T-helper 1 cell (primary cell): Measurements from ENCODE around the gene RNASE13.

Experiments
- DNase-seq, 5 donors: peaks; one replicate each; pipeline ENCODE4 v3.0.0-alpha.2; 2012 to 2020
- total RNA-seq, 4 donors: gene quantifications; one replicate each; lab custom pipeline; 2026; lab: John Stamatoyannopoulos, UW

RNASE13 gene
- 0 reads per million in 4 donors for total RNA-seq

DNA sequence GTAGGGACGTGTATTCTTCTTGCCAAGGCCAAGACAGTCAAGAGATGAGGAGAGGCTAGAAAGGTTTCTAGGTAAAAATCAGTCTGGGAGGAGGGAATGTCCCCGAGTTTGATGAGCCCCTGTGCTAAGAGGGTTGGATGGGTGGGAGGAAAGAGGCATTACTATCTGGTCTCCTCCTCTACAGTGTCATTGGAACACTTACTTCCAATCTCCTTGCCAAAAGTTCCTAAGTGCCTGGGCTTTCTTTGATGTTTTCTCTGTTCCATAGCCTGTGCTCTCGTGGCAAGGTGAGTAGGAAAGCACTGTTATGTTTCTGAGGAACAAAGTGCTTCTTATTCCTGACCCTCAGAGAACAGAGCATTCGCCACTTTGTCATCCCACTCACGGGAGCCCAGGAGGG lies at the start of gene RNASE13:
RNASE13 (minus strand) TSS at position 101 of the 400 bp plus-strand sequence. CDS start 519 bp downstream, outside the sequence.
- DNase-seq: no peak

DNA sequence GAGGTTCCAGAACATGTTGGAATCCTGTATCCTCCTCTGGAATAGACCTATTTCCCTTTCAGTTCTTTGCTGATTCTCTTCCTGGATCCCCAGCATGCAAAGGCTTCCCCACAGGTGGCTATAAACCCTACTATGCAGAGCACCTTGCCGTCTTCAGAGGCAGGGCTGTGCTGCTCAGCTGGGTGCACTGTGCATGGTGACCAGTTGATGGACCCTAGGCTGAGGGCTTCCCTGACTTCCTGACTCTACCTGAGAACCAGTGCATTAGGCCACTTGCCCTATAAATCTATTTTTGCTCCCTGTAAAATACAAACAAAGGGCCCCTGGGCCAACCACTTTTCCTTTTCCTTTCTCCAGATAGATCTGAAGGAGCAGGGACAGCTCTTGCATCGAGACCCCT lies 49.8 kb upstream of the RNASE13 start:
- DNase-seq: no peak

- no peak for DNase-seq
Observed at GRCh38 chr14:21083565-21084325, 49.1 kb upstream of the RNASE13 start.

GRCh38 chr14:21081521-21082142 lies 47.0 kb upstream of the RNASE13 start:
- DNase-seq: no peak

- DNase-seq: no peak
Observed at GRCh38 chr14:21078726-21079125, 44.1 kb upstream of the RNASE13 start.

- DNase-seq: no peak
Observed at GRCh38 chr14:21078287-21078686, 43.7 kb upstream of the RNASE13 start.

DNA sequence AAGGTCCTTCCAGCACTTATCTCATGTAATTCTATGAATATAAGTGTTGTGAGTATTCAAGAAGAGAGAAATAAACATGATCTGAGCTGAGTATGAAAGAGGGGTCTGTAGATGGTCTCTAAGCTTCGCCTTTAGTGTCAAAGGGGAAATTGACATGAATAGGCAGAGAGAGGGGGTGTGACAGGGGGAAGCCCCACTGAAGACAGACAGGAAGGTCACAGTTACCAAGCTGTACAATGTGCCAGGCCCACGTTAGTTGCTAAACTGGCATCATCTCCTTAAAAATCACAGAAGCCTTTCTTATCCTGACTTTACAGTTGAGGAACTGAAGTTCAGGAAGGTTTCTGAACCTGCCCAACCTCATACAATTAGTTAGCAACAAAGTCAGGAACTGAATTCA lies 43.1 kb upstream of the RNASE13 start:
- DNase-seq: no peak

- DNase-seq: no peak
Observed at GRCh38 chr14:21075719-21076437, 41.3 kb upstream of the RNASE13 start.

- no peak for DNase-seq
Observed at GRCh38 chr14:21074398-21075272, 40.0 kb upstream of the RNASE13 start.

DNA sequence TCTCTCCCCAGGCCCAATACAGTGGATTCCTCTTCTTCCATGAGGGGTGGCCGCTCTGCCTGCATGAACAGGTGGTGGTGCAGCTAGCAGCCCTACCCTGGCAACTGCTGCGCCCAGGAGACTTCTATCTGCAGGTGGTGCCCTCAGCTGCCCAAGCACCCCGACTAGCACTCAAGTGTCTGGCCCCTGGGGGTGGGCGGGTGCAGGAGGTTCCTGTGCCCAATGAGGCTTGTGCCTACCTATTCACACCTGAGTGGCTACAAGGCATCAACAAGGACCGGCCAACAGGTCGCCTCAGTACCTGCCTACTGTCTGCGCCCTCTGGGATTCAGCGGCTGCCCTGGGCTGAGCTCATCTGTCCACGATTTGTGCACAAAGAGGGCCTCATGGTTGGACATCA lies 39.3 kb upstream of the RNASE13 start:
- DNase-seq: no peak

DNA sequence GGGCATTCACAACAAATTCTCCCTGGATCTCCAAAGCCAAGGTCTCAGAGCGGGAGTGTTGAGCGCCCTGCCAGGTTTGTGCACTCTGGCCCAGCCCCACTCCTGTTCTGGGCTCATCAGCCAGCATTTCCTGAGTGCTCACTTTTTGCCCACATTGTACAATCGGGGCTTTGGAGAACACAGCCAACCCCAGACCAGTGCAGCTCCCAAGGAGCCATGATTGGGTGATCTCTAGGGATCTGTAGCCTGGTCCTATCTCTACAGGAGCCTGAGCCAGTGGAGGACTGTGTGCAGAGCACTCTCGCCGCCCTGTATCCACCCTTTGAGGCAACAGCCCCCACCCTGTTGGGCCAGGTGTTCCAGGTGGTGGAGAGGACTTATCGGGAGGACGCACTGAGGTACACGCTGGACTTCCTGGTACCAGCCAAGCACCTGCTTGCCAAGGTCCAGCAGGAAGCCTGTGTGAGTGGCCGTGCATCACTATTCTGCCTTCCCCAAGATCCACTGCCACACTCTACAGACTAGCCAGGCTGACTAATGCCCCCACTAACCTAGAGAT lies 38.3 kb upstream of the RNASE13 start:
- no peak for DNase-seq

GRCh38 chr14:21072031-21072473 lies 37.4 kb upstream of the RNASE13 start:
- DNase-seq: no peak

GRCh38 chr14:21071225-21072030 lies 36.8 kb upstream of the RNASE13 start:
- DNase-seq: peak in 2 of 5 donors; percentile 47

DNA sequence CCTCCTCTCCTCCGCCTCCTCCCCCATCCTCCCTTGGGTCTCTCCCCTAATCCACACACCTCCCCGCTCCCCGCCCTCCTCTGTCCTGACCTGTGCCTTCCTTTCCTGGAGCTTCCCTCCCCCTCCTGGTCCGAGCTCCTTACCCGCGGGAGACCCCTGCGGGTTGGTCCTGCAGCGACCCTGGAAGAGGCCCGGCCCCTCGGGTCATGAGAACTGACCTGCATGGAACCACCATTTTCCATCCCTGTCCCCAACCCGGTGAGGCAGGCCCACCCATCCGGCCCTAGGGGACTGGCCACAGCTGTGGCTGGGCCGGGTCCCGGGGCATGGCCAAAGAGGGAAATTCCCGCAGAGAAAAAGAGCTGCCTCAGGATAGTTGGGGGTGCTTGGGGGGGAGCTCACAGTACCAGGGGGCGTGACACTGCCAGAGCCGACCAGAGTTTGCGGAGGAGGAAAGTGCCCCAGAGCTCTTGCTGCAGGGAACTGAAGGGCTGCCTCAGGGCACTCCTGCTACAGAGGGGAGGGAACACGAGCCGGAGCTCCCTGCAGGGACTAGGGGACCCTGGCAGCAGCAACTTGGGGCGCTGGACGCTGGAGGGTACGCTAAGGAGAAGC lies 36.1 kb upstream of the RNASE13 start:
- DNase-seq: no peak

DNA sequence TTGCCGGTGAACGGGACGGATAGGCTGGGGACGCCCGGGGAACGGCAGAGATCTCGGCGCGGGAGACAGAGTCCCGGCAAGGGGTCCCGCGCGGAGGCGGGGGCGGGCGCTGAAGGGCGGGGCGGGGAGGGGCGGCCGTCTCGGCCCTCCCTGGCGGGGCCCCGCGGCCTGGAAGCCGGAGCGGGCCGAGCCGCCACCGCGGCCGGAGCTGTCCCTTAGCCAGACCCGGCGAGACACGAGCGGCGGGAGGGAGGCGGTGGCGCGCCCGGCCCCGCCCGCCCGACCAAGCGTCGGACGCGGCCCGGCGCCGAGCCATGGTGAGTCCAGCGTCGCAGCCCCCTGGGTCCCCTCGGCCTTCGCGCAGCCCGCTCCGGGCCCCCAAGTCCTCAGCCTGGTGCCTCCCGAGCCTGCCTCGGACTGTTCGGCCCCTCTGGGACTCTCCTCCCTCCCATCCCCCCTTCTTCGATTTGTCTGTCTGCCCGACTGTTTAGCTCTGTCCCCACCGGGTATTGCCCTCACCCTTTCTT lies 35.5 kb upstream of the RNASE13 start, which contains the start of gene ARHGEF40:
ARHGEF40 (plus strand) TSS at position 222 of the 527 bp plus-strand sequence; CDS start at position 315, 93 bp downstream.
- peak in 1 of 5 donors; percentile 22 for DNase-seq

DNA sequence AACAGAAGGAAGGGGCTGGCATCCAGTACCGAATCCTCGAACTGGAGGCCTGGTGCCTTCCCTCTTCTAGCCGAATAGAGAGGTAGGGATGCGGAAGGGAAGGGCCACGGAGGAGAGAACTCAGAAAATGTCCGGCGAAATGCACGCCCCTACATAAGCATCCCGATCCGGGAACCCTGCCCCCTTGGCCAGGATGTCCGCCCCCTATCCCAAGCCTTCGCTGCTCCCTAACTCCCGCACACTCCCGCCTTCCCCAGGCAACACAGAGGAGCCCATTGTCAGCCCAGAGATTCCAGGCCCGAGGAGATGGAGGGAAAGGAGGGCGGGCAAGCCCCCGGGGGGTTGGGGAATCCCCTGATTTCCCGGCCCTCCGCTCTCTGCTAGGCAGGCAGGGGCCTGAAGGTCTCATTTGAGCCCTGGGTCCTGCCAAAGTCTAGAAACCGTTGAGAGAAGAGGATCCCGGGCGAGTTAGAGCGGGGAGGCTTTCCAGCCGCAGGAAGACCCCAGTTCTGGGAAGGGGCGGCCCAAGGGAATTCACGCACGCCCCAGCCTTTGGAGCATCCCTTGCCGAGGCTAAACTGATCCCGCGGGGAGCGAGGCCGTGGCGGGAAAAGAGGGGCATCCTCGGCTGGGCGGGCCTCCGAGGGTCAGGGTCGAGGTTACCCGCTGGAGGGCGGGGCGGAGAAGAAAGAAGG lies 34.9 kb upstream of the RNASE13 start:
- peak in 1 of 5 donors; percentile 23 for DNase-seq

- DNase-seq: peak in 4 of 5 donors; percentile 23 to 52 (median 34)
Observed at GRCh38 chr14:21068521-21069387, 34.1 kb upstream of the RNASE13 start.

DNA sequence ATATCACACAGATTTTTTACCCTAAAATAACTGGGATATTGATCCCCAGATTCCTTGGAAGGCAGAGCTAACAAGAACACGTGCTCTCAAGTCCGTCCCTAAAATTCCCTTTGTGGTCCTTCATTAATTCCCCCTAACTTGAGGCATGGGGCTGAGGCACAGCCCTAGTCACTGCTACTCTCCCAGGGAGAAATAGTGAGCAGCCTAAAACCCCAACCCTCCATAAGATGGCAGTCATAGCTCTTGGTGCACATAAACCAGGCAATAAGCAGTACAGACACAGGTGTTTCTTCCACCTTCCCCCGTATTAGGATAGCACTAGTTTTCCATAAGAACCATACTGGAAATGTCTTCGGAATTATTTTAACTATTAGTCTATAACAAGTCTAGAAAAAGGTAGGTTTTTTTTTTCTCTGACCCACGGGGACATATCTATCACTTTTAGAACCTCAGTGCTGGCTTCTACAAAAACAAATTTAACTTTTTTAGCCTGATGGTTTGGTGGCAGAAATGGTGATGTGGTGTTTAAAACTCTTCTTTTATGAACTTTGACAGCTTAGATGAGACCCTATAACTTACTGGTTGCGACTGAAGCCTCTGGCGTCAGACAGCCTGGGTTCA lies 32.4 kb upstream of the RNASE13 start:
- no peak for DNase-seq
